K562 (cell line): Measurements from ENCODE around the gene AGPAT3. TPM values are rescaled to one million over a fixed set of nuclear protein-coding genes. Genes with fewer than 3 reads are reported as not detected.
A peak's percentile ranks its signal among the peaks of the same experiment; 100 is the strongest.

Experiments
- CHCHD3 ChIP-seq: fragments of 250-450 bp; sonication (Bioruptor Pico); IDR thresholded peaks from 2 replicates; pipeline ENCODE4 v2.1.2; 2022; ENCODE audit warnings: mild to moderate bottlenecking
- CLOCK ChIP-seq: fragments of 250-450 bp; sonication (Bioruptor Pico); IDR thresholded peaks from 2 replicates; pipeline ENCODE4 v1.4.0; 2020; ENCODE audit warnings: mild to moderate bottlenecking, moderate library complexity, borderline replicate concordance
- FOXJ2 ChIP-seq: fragments of 200-800 bp; sonication (Bioruptor generic); IDR thresholded peaks from 2 replicates; pipeline ENCODE4 v1.6.1; 2016; ENCODE audit warnings: missing genetic modification characterization, missing compliant biosample characterization
- POLR2G ChIP-seq: fragments of 200-400 bp; formaldehyde crosslinking; IDR thresholded peaks from 2 replicates; pipeline ENCODE4 v1.6.1; 2017; ENCODE audit warnings: low read depth, mild to moderate bottlenecking, antibody characterized with exemption, low read length, moderate library complexity
- ZMIZ1 ChIP-seq, 2 experiments: fragments of 150-350 bp in 1 of 2; IDR thresholded peaks; 2 replicates each; pipeline ENCODE4 v1.6.1; 2012 to 2016; ENCODE audit warnings: low read depth in 2 of 2, low read length in 2 of 2, mild to moderate bottlenecking in 1 of 2, moderate library complexity in 1 of 2
- ZNF395 ChIP-seq: fragments of 200-800 bp; sonication (Bioruptor generic); IDR thresholded peaks from 2 replicates; pipeline ENCODE4 v1.6.1; 2017; ENCODE audit warnings: missing genetic modification characterization, missing compliant biosample characterization
- polyA plus RNA-seq, 8 experiments: library from polyadenylated mRNA; depleted of rRNA in 4 of 8; stranded (reverse) in 5 of 8; unstranded in 3 of 8; fragments of >200 nt; fragmentation: Nextera tagmentation in 2 of 8; fragmentation: Illumina TruSeq in 1 of 8; extraction: Ambion mirVana in 2 of 8; extraction: Trizol in 1 of 8; gene quantifications; 2 replicates each; pipeline versions ENCODE4 v1.2.1 to v1.2.3, GENCODE V29; 2011 to 2014; ENCODE audit warnings: inconsistent platforms in 1 of 8, missing spikeins in 1 of 8
- total RNA-seq, 7 experiments: library from RNA; depleted of rRNA in 6 of 7; stranded (reverse); fragments of >200 nt in 6 of 7; fragmentation: Illumina TruSeq in 2 of 7; extraction: Trizol in 2 of 7; gene quantifications; 2 replicates each; pipeline versions ENCODE4 v1.2.1 to v1.2.3, GENCODE V29; 2011 to 2021; ENCODE audit warnings: low replicate concordance in 1 of 7

AGPAT3 gene
- total and polyA plus RNA-seq, 9 of the 15 experiments (the other 6 are each of a cell fraction or from before 2014, with no cell fraction given): 1.5 to 88.4 (median 35.7) TPM

- TF ChIP-seq ZMIZ1 (IDR thresholded peaks at IDR 0.05; ENCODE audit: low read depth in 2 of 2, low read length in 2 of 2) (no peak), FOXJ2 (tag) (no peak), ZNF395 (CRISPR knock-in tag) (peak; percentile 15; the same call in 1 of the 2 replicates), CHCHD3 (CRISPR knock-in tag) (no peak), CLOCK (CRISPR knock-in tag) (no peak), POLR2G (0 out of 2 replicates have a peak, but pooled peaks have one; percentile 19)
These were observed 18.0 kb downstream of the AGPAT3 start (continued) for GRCh38 chr21:43882952-43883545.
